Kidney (tissue), 14 donors: ENCODE measurements around the gene AP5Z1. TPM values are rescaled to one million over a fixed set of nuclear protein-coding genes. Genes with fewer than 3 reads are reported as not detected.

Experiments used
- DNase-seq, 5 donors: peaks; one replicate each; pipeline ENCODE4 v3.0.0-alpha.2; 2013 to 2020
- FAIRE-seq: peaks from 2 replicates; lab custom pipeline; 2012; peaks lifted over from hg19 to GRCh38; lab: Jason Lieb, UNC
- H3K27ac ChIP-seq, 2 donors: one replicate each; pipeline ENCODE4 v1.7.0; 2013; ENCODE audit warnings: low read depth in 2 of 2, low read length in 2 of 2, inconsistent platforms in 1 of 2
- H3K27me3 ChIP-seq: one replicate; pipeline ENCODE4 v1.7.1; 2013; ENCODE audit warnings: low read length, inconsistent platforms; ENCODE audit not compliant: control insufficient read depth, insufficient read depth
- H3K36me3 ChIP-seq, 3 donors: one replicate each; pipeline versions ENCODE4 v1.7.0 to v1.7.1; 2013; ENCODE audit warnings: low read length in 3 of 3, control low read depth in 1 of 3, inconsistent platforms in 1 of 3; ENCODE audit not compliant: insufficient read depth in 3 of 3, control insufficient read depth in 2 of 3
- H3K4me1 ChIP-seq, 3 donors: one replicate each; pipeline versions ENCODE4 v1.7.0 to v1.7.1; 2013; ENCODE audit warnings: low read length in 3 of 3, inconsistent platforms in 1 of 3, low read depth in 1 of 3; ENCODE audit not compliant: control insufficient read depth in 2 of 3, insufficient read depth in 2 of 3
- H3K4me3 ChIP-seq, 3 donors: one replicate each; pipeline versions ENCODE4 v1.7.0 to v1.8.1; 2013; ENCODE audit warnings: low read length in 3 of 3, control low read depth in 1 of 3, inconsistent platforms in 1 of 3
- H3K9ac ChIP-seq, 3 donors: one replicate each; pipeline versions ENCODE4 v1.7.0 to v1.7.1; 2013; ENCODE audit warnings: low read length in 3 of 3, control low read depth in 1 of 3, inconsistent platforms in 1 of 3
- H3K9me3 ChIP-seq, 3 donors: one replicate each; pipeline versions ENCODE4 v1.7.0 to v1.7.1; 2013; ENCODE audit warnings: low read length in 3 of 3, control low read depth in 1 of 3, inconsistent platforms in 1 of 3; ENCODE audit not compliant: control insufficient read depth in 2 of 3, insufficient read depth in 1 of 3
- CTCF ChIP-seq: IDR thresholded peaks from 3 replicates; pipeline ENCODE4 v1.5.1; 2012; ENCODE audit warnings: mild to moderate bottlenecking, moderate library complexity, borderline replicate concordance; ENCODE audit not compliant: insufficient read depth; ENCODE audit errors: extremely low read depth
- intact Hi-C: fragments of 100-400 bp; cut with DNase I; formaldehyde crosslinking; loops from one replicate; pipeline ENCODE4 v1.11.1; 2022
- polyA plus RNA-seq: library from polyadenylated mRNA; stranded (reverse); fragments of 350-450 nt; fragmentation: Illumina TruSeq; extraction: RNeasy Lipid Tissue Mini Kit (QIAGEN cat#74804); gene quantifications from one replicate; pipeline ENCODE4 v1.2.3, GENCODE V29; 2014; ENCODE audit warnings: low read depth, low replicate concordance; ENCODE audit not compliant: insufficient read depth
- total RNA-seq: library from RNA; stranded (reverse); fragmentation: NEBNext Ultra II Directional; extraction: Animal tissue kit (Norgen Biotek cat#: 25700); gene quantifications from one replicate; pipeline ENCODE4 v1.2.1, GENCODE V29; 2021
- donor health status: control.
- donor health status: control.
- donor health status: control.
- donor health status: control.
- donor health status: control.
- donor health status: DM: yes; HTN: yes; CAD: no.
- donor health status: Normal renal cell carcinoma (clear cell type).

AP5Z1 gene
- total and polyA plus RNA-seq, 2 donors from 2014 or later: 23.4 to 38.5 TPM

GRCh38 chr7:4782333-4783291, 7.2 kb downstream of the AP5Z1 start:
- H3K4me1 ChIP-seq: no peaks in the 10 kb centered on the region
- H3K36me3 ChIP-seq: peaks cover 0 to 15% (median 8%) of the 10 kb centered on the region in 3 donors
- DNase-seq (no peak), FAIRE-seq (no peak)
- no peak overlapping the region for H3K27ac ChIP-seq
- H3K4me3 ChIP-seq: no peak overlapping the region
- TF ChIP-seq CTCF: no peak
- intact Hi-C loops: loop anchor here (10.0 kb wide), 1 partner anchor 302 kb away; no protein-coding TSS in a partner anchor
- H3K27me3 ChIP-seq: no peaks in the 10 kb centered on the region
- H3K9ac ChIP-seq: no peak overlapping the region
- no peaks in the 10 kb centered on the region for H3K9me3 ChIP-seq

- no peaks in the 10 kb centered on the region for H3K9me3 ChIP-seq
- H3K27ac ChIP-seq: no peak overlapping the region
- H3K4me1 ChIP-seq: no peaks in the 10 kb centered on the region
- no peak overlapping the region for H3K9ac ChIP-seq
- TF ChIP-seq CTCF: no peak
- no peak for DNase-seq
- H3K4me3 ChIP-seq: no peak overlapping the region
- peaks cover 0 to 16% (median 8%) of the 10 kb centered on the region in 3 donors for H3K36me3 ChIP-seq
- intact Hi-C loops: loop anchor here (10.0 kb wide), 1 partner anchor 302 kb away; no protein-coding TSS in a partner anchor
- no peak for FAIRE-seq
- no peaks in the 10 kb centered on the region for H3K27me3 ChIP-seq
Measured at GRCh38 chr7:4783292-4783652, 7.8 kb downstream of the AP5Z1 start.

GRCh38 chr7:4783762-4784351, 8.4 kb downstream of the AP5Z1 start:
- DNase-seq (no peak), FAIRE-seq (no peak)
- no peaks in the 10 kb centered on the region for H3K9me3 ChIP-seq
- TF ChIP-seq CTCF: no peak
- H3K9ac ChIP-seq: no peak overlapping the region
- H3K27ac ChIP-seq: no peak overlapping the region
- no peaks in the 10 kb centered on the region for H3K4me1 ChIP-seq
- no peak overlapping the region for H3K4me3 ChIP-seq
- no peaks in the 10 kb centered on the region for H3K27me3 ChIP-seq
- intact Hi-C loops: loop anchor here (10.0 kb wide), 1 partner anchor 301 kb away; no protein-coding TSS in a partner anchor
- H3K36me3 ChIP-seq: peaks cover 0 to 22% (median 8%) of the 10 kb centered on the region in 3 donors
